WI38 (cell line): Measurements from ENCODE around the gene CCDC17.

Source experiments
- H3K4me3 ChIP-seq: 2 replicates; pipeline ENCODE4 v1.5.1; 2011; ENCODE audit warnings: low read depth, mild to moderate bottlenecking, control low read depth, low read length
- CTCF ChIP-seq: IDR thresholded peaks from 2 replicates; pipeline ENCODE4 v1.5.1; 2012; ENCODE audit warnings: low read depth, mild to moderate bottlenecking, control low read depth, low read length

The CCDC17 gene

GRCh38 chr1:45643321-45643720, 19.5 kb upstream of the CCDC17 start:
- no peak overlapping the region for H3K4me3 ChIP-seq
- no peak for TF ChIP-seq CTCF

GRCh38 chr1:45640293-45640692, 16.4 kb upstream of the CCDC17 start:
- no peak overlapping the region for H3K4me3 ChIP-seq
- TF ChIP-seq CTCF = no peak

- H3K4me3 ChIP-seq = no peak overlapping the region
- TF ChIP-seq CTCF = no peak
Measured at GRCh38 chr1:45635211-45635610, 11.4 kb upstream of the CCDC17 start.

GRCh38 chr1:45630429-45630828, 6.6 kb upstream of the CCDC17 start:
- H3K4me3 ChIP-seq = no peak overlapping the region
- no peak for TF ChIP-seq CTCF

GRCh38 chr1:45629035-45629434, 5.2 kb upstream of the CCDC17 start:
- H3K4me3 ChIP-seq = no peak overlapping the region
- TF ChIP-seq CTCF = no peak

GRCh38 chr1:45622524-45623394, 1.1 kb downstream of the CCDC17 start:
- no peak overlapping the region for H3K4me3 ChIP-seq
- TF ChIP-seq CTCF = no peak

- H3K4me3 ChIP-seq = no peak overlapping the region
- no peak for TF ChIP-seq CTCF
Measured at GRCh38 chr1:45621895-45622523, 1.8 kb downstream of the CCDC17 start.
